IMR-90 (cell line): ENCODE data around the gene FOXK1.

Experiments
- MAZ ChIP-seq: IDR thresholded peaks from 2 replicates; pipeline ENCODE4 v1.6.1; 2012; ENCODE audit warnings: low read depth, mild to moderate bottlenecking, low read length, improper control_type of control experiment, moderate library complexity, borderline replicate concordance
- MXI1 ChIP-seq: IDR thresholded peaks from 2 replicates; pipeline ENCODE4 v1.6.1; 2012; ENCODE audit warnings: low read depth, mild to moderate bottlenecking, low read length, moderate library complexity, borderline replicate concordance
- POLR2A ChIP-seq: IDR thresholded peaks from 2 replicates; pipeline ENCODE4 v1.6.1; 2012; ENCODE audit warnings: mild to moderate bottlenecking, low read depth, low read length
- RAD21 ChIP-seq: IDR thresholded peaks from 2 replicates; pipeline ENCODE4 v1.6.1; 2012; ENCODE audit warnings: low read length, improper control_type of control experiment
- RCOR1 ChIP-seq: IDR thresholded peaks from 2 replicates; pipeline ENCODE4 v1.6.1; 2012; ENCODE audit warnings: mild to moderate bottlenecking, low read length, improper control_type of control experiment; ENCODE audit not compliant: insufficient replicate concordance
- TF ChIP-seq, protein P1 (sequence below): fragments of 150-350 bp; IDR thresholded peaks from 2 replicates; pipeline ENCODE4 v1.6.1; 2017; ENCODE audit warnings: mild to moderate bottlenecking, antibody characterized with exemption, low read length, low read depth
- TF ChIP-seq, protein P2 (sequence below): conservative IDR thresholded peaks from 2 replicates; pipeline ENCODE4 v1.5.1; 2012; ENCODE audit warnings: mild to moderate bottlenecking, low read depth, low read length, improper control_type of control experiment
- TF ChIP-seq, protein P3 (sequence below): fragments of 150-350 bp; IDR thresholded peaks from 2 replicates; pipeline ENCODE4 v1.6.1; 2016; ENCODE audit warnings: low read depth, mild to moderate bottlenecking, low read length, moderate library complexity, borderline replicate concordance

DNA sequence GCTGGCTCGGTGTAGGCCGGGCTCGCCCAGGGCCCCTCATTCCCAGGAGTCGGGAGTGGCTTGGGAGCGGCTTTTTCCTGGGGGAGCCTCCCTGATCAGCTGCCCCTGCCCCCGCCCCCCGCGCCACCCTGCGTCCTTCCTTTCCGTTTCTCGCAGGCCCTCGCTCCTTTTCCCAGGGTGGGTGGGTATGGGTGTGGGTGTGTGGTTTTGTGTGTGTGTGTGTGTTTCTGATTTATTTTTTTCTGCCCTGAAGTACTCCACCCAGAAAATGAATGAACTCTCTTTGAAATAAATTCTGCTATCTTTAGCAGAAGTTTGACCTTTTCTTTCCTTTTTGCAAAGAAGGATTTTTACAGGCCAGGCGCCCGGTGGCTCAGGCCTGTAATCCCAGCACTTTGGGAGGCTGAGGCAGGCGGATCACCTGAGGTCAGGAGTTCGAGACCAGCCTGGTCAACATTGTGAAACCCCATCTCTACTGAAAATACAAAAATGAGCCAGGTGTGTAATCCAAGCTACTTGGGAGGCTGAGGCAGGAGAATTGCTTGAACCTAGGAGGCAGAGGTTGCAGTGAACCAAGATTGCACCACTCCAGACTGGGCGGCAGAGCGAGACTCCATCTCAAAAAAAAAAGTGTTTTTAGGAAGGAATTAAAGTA, 63.3 kb downstream of the FOXK1 start:
- TF ChIP-seq, protein P1, sequence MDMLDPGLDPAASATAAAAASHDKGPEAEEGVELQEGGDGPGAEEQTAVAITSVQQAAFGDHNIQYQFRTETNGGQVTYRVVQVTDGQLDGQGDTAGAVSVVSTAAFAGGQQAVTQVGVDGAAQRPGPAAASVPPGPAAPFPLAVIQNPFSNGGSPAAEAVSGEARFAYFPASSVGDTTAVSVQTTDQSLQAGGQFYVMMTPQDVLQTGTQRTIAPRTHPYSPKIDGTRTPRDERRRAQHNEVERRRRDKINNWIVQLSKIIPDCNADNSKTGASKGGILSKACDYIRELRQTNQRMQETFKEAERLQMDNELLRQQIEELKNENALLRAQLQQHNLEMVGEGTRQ = no peak; the same call in 1 of the 2 replicates
- TF ChIP-seq, protein P2, sequence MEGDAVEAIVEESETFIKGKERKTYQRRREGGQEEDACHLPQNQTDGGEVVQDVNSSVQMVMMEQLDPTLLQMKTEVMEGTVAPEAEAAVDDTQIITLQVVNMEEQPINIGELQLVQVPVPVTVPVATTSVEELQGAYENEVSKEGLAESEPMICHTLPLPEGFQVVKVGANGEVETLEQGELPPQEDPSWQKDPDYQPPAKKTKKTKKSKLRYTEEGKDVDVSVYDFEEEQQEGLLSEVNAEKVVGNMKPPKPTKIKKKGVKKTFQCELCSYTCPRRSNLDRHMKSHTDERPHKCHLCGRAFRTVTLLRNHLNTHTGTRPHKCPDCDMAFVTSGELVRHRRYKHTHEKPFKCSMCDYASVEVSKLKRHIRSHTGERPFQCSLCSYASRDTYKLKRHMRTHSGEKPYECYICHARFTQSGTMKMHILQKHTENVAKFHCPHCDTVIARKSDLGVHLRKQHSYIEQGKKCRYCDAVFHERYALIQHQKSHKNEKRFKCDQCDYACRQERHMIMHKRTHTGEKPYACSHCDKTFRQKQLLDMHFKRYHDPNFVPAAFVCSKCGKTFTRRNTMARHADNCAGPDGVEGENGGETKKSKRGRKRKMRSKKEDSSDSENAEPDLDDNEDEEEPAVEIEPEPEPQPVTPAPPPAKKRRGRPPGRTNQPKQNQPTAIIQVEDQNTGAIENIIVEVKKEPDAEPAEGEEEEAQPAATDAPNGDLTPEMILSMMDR = no peak
- TF ChIP-seq RCOR1 = no peak
- peak; percentile 55; the same call in 1 of the 2 replicates for TF ChIP-seq POLR2A
- no peak for TF ChIP-seq MXI1
- no peak for TF ChIP-seq MAZ
- TF ChIP-seq, protein P3, sequence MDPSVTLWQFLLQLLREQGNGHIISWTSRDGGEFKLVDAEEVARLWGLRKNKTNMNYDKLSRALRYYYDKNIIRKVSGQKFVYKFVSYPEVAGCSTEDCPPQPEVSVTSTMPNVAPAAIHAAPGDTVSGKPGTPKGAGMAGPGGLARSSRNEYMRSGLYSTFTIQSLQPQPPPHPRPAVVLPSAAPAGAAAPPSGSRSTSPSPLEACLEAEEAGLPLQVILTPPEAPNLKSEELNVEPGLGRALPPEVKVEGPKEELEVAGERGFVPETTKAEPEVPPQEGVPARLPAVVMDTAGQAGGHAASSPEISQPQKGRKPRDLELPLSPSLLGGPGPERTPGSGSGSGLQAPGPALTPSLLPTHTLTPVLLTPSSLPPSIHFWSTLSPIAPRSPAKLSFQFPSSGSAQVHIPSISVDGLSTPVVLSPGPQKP = no peak
- no peak for TF ChIP-seq RAD21
